Measurements from ENCODE around the gene TNFSF13B.

The TNFSF13B gene

DNA sequence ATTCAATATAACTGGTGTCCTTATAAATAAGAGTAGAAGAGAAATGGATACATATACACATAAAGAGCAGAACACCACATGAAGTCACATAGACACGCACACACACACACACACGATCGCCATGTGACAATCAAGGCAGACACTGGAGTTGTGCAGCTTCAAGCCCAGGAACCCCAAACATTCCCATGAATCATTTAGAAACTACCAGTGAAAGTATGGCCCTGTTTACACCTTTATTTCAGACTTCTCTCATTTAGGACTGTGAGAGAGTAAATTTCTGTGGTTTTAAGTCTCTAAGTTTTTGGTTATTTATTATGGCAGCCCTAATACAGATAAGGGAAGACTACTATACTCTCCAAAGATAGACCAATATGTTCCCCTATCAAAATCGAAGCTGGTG is 20.4 kb upstream of the TNFSF13B start:
- no peak overlapping the region for H2BK120ac ChIP-seq (ENCODE audit: low read depth, low read length)
- H3K4me1 ChIP-seq (ENCODE audit: control insufficient read depth, insufficient read depth, low read depth, low read length): no peaks in the 10 kb centered on the region
- no peak overlapping the region for H2BK15ac ChIP-seq (ENCODE audit: low read depth, poor library complexity, severe bottlenecking)
- H2AK5ac ChIP-seq (ENCODE audit: low read length, severe bottlenecking): no peak overlapping the region
- H3K79me1 ChIP-seq (replicated peaks; ENCODE audit: low read length, poor library complexity, severe bottlenecking): no peaks in the 10 kb centered on the region
- H3K14ac ChIP-seq (ENCODE audit: low read length in 2 of 2): no peak overlapping the region
- H2AFZ ChIP-seq (ENCODE audit: low read depth, low read length): no peak overlapping the region
- no peak overlapping the region for H3K9ac ChIP-seq (ENCODE audit: low read length)
- no peak overlapping the region for H2BK5ac ChIP-seq (ENCODE audit: low read depth, low read length, poor library complexity, severe bottlenecking)
- H3K4ac ChIP-seq (ENCODE audit: low read depth in 1 of 2, low read length in 2 of 2): no peak overlapping the region
- no peak overlapping the region for H3K23ac ChIP-seq (ENCODE audit: low read length in 2 of 2)
- H3K4me3 ChIP-seq (ENCODE audit: insufficient read depth in 1 of 2, low read depth in 1 of 2, low read length in 2 of 2): no peak overlapping the region
- H2BK12ac ChIP-seq (ENCODE audit: low read length in 2 of 2): no peak overlapping the region
- H4K8ac ChIP-seq (ENCODE audit: low read length): no peak overlapping the region
- WGBS: 100% methylated on average over 3 of the region's 4 CpGs
- no peak overlapping the region for H4K91ac ChIP-seq (ENCODE audit: low read length)
- DNase-seq: no peak
- no peak overlapping the region for H3K27ac ChIP-seq (ENCODE audit: low read length, poor library complexity, severe bottlenecking)
- H3K36me3 ChIP-seq (ENCODE audit: control insufficient read depth in 1 of 2, insufficient read depth in 2 of 2, low read depth in 1 of 2, low read length in 2 of 2): no peaks in the 10 kb centered on the region
- H3K27me3 ChIP-seq (ENCODE audit: control insufficient read depth in 1 of 2, insufficient read depth in 1 of 2, low read length in 2 of 2): no peaks in the 10 kb centered on the region
- no peak overlapping the region for H3K18ac ChIP-seq (ENCODE audit: low read depth in 1 of 2, low read length in 2 of 2)
- H3K4me2 ChIP-seq (ENCODE audit: low read length, poor library complexity, severe bottlenecking): no peak overlapping the region
- H3K9me3 ChIP-seq (ENCODE audit: control insufficient read depth, low read length): peaks cover 11% of the 10 kb centered on the region

DNA sequence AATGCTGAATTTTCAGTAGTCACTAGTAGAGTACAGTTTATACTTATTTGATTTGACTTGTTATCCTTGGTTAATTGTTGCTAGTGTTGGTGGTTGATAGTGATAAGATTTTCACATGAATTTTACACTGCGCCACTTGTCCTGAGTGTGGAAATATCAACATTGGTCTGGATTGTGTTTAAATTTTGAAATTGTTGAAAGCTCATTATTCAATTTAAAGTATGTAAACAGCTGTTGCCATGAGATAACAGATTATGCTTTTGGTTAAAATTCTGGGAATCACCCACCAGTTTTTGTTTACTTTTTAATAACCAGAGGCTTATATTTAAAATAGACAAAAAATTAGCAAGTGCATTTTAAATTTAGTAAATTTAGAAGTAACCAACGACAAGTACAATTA is 12.3 kb upstream of the TNFSF13B start:
- no peak for DNase-seq
- Histone ChIP-seq H2BK120ac (ENCODE audit: low read depth, low read length) (no peak overlapping the region), H4K91ac (ENCODE audit: low read length) (no peak overlapping the region), H2AFZ (ENCODE audit: low read depth, low read length) (no peak overlapping the region), H3K79me1 (replicated peaks; ENCODE audit: low read length, poor library complexity, severe bottlenecking) (peaks cover 2% of the 10 kb centered on the region), H3K4me3 (ENCODE audit: insufficient read depth in 1 of 2, low read depth in 1 of 2, low read length in 2 of 2) (no peak overlapping the region), H3K9me3 (ENCODE audit: control insufficient read depth, low read length) (no peaks in the 10 kb centered on the region), H3K27ac (ENCODE audit: low read length, poor library complexity, severe bottlenecking) (no peak overlapping the region), H3K14ac (ENCODE audit: low read length in 2 of 2) (no peak overlapping the region), H2AK5ac (ENCODE audit: low read length, severe bottlenecking) (no peak overlapping the region), H4K8ac (ENCODE audit: low read length) (no peak overlapping the region), H3K18ac (ENCODE audit: low read depth in 1 of 2, low read length in 2 of 2) (no peak overlapping the region), H3K4ac (ENCODE audit: low read depth in 1 of 2, low read length in 2 of 2) (no peak overlapping the region), H3K4me1 (ENCODE audit: control insufficient read depth, insufficient read depth, low read depth, low read length) (no peaks in the 10 kb centered on the region), H3K9ac (ENCODE audit: low read length) (no peak overlapping the region), H3K36me3 (ENCODE audit: control insufficient read depth in 1 of 2, insufficient read depth in 2 of 2, low read depth in 1 of 2, low read length in 2 of 2) (no peaks in the 10 kb centered on the region), H3K23ac (ENCODE audit: low read length in 2 of 2) (no peak overlapping the region), H2BK5ac (ENCODE audit: low read depth, low read length, poor library complexity, severe bottlenecking) (no peak overlapping the region), H2BK15ac (ENCODE audit: low read depth, poor library complexity, severe bottlenecking) (no peak overlapping the region), H2BK12ac (ENCODE audit: low read length in 2 of 2) (no peak overlapping the region), H3K4me2 (ENCODE audit: low read length, poor library complexity, severe bottlenecking) (no peak overlapping the region), H3K27me3 (ENCODE audit: control insufficient read depth in 1 of 2, insufficient read depth in 1 of 2, low read length in 2 of 2) (no peaks in the 10 kb centered on the region)
- 100% methylated on average over 1 of the region's 2 CpGs for WGBS

DNA sequence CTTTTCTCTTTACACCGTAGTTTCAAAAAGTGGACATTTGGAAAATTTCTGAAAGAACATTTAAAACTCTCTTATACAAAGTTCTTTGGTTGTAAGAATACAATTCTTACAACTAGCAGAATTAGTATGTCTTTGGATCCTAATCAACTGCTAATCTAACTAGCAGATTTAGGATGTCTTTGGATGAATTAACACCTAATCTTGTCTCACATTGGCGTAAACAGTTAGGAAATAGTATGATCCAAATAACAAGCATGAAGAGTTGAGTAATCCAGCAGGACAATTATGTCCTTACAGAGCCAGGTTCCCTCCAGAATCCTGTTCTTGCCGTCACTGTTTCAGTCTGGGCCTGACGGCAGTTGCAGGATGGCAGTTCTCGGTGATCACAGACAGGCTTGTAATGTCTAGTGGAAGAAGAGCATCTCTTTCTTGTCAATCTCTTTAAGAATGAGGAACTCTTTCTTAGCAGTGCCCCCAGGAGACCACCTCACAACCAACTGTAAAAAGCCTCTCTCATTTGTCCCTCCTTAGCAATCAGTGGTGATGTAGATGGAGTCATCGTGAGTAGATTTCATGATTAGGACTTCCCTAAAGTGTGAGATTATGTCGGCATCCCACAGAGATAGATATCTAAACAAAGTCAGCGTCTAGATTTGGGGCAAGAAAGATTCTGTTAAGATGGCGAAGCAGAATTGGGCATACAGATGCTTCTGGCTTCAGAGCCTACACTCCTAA is 5.7 kb upstream of the TNFSF13B start:
- no peak overlapping the region for H3K27ac ChIP-seq (ENCODE audit: low read length, poor library complexity, severe bottlenecking)
- H3K4me3 ChIP-seq (ENCODE audit: insufficient read depth in 1 of 2, low read depth in 1 of 2, low read length in 2 of 2): no peak overlapping the region
- no peak overlapping the region for H3K4ac ChIP-seq (ENCODE audit: low read depth in 1 of 2, low read length in 2 of 2)
- no peak overlapping the region for H3K18ac ChIP-seq (ENCODE audit: low read depth in 1 of 2, low read length in 2 of 2)
- H3K4me1 ChIP-seq (ENCODE audit: control insufficient read depth, insufficient read depth, low read depth, low read length): peaks cover 2% of the 10 kb centered on the region
- H3K9me3 ChIP-seq (ENCODE audit: control insufficient read depth, low read length): no peaks in the 10 kb centered on the region
- H2BK120ac ChIP-seq (ENCODE audit: low read depth, low read length): no peak overlapping the region
- H3K23ac ChIP-seq (ENCODE audit: low read length in 2 of 2): no peak overlapping the region
- H3K79me1 ChIP-seq (replicated peaks; ENCODE audit: low read length, poor library complexity, severe bottlenecking): peaks cover 2% of the 10 kb centered on the region
- no peak overlapping the region for H2BK15ac ChIP-seq (ENCODE audit: low read depth, poor library complexity, severe bottlenecking)
- H4K91ac ChIP-seq (ENCODE audit: low read length): no peak overlapping the region
- H3K27me3 ChIP-seq (ENCODE audit: control insufficient read depth in 1 of 2, insufficient read depth in 1 of 2, low read length in 2 of 2): no peaks in the 10 kb centered on the region
- no peak overlapping the region for H2AK5ac ChIP-seq (ENCODE audit: low read length, severe bottlenecking)
- no peak for DNase-seq
- H4K8ac ChIP-seq (ENCODE audit: low read length): no peak overlapping the region
- no peak overlapping the region for H2BK5ac ChIP-seq (ENCODE audit: low read depth, low read length, poor library complexity, severe bottlenecking)
- no peak overlapping the region for H3K4me2 ChIP-seq (ENCODE audit: low read length, poor library complexity, severe bottlenecking)
- no peak overlapping the region for H3K14ac ChIP-seq (ENCODE audit: low read length in 2 of 2)
- no peak overlapping the region for H2AFZ ChIP-seq (ENCODE audit: low read depth, low read length)
- H3K9ac ChIP-seq (ENCODE audit: low read length): no peak overlapping the region
- H3K36me3 ChIP-seq (ENCODE audit: control insufficient read depth in 1 of 2, insufficient read depth in 2 of 2, low read depth in 1 of 2, low read length in 2 of 2): no peaks in the 10 kb centered on the region
- no peak overlapping the region for H2BK12ac ChIP-seq (ENCODE audit: low read length in 2 of 2)
- 94% methylated on average over 7 of the region's 9 CpGs for WGBS

DNA sequence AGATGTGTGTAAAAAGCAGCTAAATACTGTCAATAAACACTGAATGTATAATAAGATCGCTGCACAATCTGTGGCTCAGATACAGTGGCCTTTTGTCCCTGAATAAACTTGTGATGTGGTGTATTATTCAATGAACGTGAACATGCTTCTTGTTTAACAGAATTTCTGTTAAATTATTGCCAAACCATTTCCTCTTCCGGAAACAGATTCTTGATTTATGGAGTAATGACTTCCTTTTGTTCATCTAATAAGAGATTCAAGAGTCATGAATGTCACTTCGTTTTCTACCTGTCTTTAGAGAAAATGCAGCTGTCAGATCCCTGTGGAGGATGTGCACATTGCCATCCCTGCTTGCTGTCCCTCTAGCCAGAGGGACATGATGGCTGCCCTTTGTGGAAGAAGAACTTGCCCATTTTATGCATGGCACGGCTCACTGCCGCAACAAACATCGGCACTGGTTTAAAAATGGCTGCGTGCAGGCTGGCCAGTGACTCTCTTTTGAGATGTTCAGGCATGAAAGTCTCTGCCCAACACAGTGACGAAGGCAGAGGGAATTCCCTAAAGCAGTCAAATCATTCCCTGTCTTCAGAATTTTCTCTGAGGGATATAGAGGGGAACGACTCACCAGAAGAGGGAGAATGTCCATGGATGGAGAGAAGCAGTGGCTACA is 3.1 kb upstream of the TNFSF13B start:
- Histone ChIP-seq H3K9ac (ENCODE audit: low read length) (no peak overlapping the region), H3K79me1 (replicated peaks; ENCODE audit: low read length, poor library complexity, severe bottlenecking) (no peaks in the 10 kb centered on the region), H3K14ac (ENCODE audit: low read length in 2 of 2) (no peak overlapping the region), H3K4me2 (ENCODE audit: low read length, poor library complexity, severe bottlenecking) (no peak overlapping the region), H2BK120ac (ENCODE audit: low read depth, low read length) (no peak overlapping the region), H3K23ac (ENCODE audit: low read length in 2 of 2) (no peak overlapping the region), H3K4me3 (ENCODE audit: insufficient read depth in 1 of 2, low read depth in 1 of 2, low read length in 2 of 2) (no peak overlapping the region), H2AFZ (ENCODE audit: low read depth, low read length) (no peak overlapping the region), H3K36me3 (ENCODE audit: control insufficient read depth in 1 of 2, insufficient read depth in 2 of 2, low read depth in 1 of 2, low read length in 2 of 2) (no peaks in the 10 kb centered on the region), H2AK5ac (ENCODE audit: low read length, severe bottlenecking) (no peak overlapping the region), H3K18ac (ENCODE audit: low read depth in 1 of 2, low read length in 2 of 2) (no peak overlapping the region), H4K91ac (ENCODE audit: low read length) (no peak overlapping the region), H3K27ac (ENCODE audit: low read length, poor library complexity, severe bottlenecking) (no peak overlapping the region), H3K4ac (ENCODE audit: low read depth in 1 of 2, low read length in 2 of 2) (no peak overlapping the region), H3K4me1 (ENCODE audit: control insufficient read depth, insufficient read depth, low read depth, low read length) (peaks cover 7% of the 10 kb centered on the region), H2BK15ac (ENCODE audit: low read depth, poor library complexity, severe bottlenecking) (peak overlapping the region; percentile 23), H2BK12ac (ENCODE audit: low read length in 2 of 2) (no peak overlapping the region), H2BK5ac (ENCODE audit: low read depth, low read length, poor library complexity, severe bottlenecking) (no peak overlapping the region), H3K9me3 (ENCODE audit: control insufficient read depth, low read length) (no peaks in the 10 kb centered on the region), H4K8ac (ENCODE audit: low read length) (no peak overlapping the region), H3K27me3 (ENCODE audit: control insufficient read depth in 1 of 2, insufficient read depth in 1 of 2, low read length in 2 of 2) (no peaks in the 10 kb centered on the region)
- DNase-seq: no peak
- WGBS: 87% methylated on average over 7 of the region's 10 CpGs

Data from mesenchymal stem cell (in vitro differentiated cells and primary cell).